CD1c-positive myeloid dendritic cell (primary cell): ENCODE results near the gene QRICH1.
"Not testable (repeated sequence)": the region's sequence is repeated elsewhere in the genome, so short reads cannot be mapped to it uniquely, and the experiment has no call there.

ENCODE experiments used
- DNase-seq: peaks from one replicate; pipeline ENCODE4 v3.0.0-alpha.2; 2016; ENCODE audit errors: extremely low spot score

The QRICH1 gene

GRCh38 chr3:49017971-49018706 is 75.7 kb downstream of the QRICH1 start, which contains the start of gene DALRD3:
Gene DALRD3 (minus strand): TSS chr3:49018580. CDS start chr3:49018564, 16 bp downstream.
- DNase-seq = peak; percentile 72

DNA sequence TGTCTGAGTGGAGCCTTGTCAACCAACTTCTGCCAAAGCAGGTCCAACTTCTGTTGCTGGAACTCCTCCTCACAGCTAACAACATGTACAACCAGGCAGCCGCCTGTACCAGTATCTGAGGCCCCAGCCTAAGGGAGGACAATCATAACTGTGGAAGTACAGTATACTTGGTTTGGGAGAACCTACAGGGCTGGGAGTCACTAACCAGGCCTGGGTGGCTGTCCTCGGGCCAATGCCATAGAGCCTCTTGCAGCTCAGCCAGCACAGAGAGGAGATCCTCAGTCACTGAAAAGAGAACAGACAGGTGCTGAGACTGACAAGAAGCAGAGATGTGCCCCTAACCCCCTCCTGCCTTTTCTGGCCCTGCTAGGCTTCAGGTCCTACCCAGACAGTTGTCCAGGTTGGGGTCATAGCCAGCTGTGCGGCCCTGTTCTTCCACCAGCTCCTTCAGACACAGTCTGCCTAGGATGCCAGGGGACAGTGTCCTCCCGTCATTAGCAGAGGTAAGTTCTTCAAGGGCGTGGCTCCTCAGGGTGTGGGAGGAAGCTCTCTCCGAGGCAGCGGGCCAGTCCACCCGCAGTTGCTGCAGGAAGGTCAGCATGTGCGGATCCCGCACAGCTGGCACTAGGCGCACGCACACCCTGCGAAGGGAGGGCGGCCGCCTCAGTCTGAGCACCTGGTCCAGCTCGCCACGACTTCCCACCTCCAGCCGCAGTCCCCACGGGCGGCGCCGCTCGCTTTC is 76.5 kb downstream of the QRICH1 start:
- DNase-seq = peak; percentile 31

- no peak for DNase-seq
Measured at GRCh38 chr3:49016414-49017228, 77.2 kb downstream of the QRICH1 start.

DNA sequence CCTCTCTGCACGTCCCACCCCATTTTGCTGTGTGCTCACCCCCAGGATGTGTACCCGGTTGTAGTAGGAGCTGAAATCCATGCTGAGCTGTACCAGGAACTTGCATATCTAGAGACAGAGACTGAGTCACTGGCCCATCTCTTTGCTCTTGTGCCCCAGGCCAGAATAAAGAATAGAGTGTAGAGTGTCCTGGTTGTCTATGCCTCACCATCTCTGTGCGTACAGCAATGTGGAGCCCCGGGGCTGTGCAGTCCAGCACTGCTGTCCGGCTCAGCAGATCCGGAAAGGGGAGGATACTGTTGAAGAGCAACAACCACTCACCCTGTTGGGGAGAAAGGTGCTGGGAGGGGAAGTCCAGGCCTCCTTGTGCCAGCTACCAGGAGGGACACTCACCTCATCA is 78.1 kb downstream of the QRICH1 start:
- no peak for DNase-seq

GRCh38 chr3:49015072-49015471 is 78.8 kb downstream of the QRICH1 start:
- no peak for DNase-seq

DNA sequence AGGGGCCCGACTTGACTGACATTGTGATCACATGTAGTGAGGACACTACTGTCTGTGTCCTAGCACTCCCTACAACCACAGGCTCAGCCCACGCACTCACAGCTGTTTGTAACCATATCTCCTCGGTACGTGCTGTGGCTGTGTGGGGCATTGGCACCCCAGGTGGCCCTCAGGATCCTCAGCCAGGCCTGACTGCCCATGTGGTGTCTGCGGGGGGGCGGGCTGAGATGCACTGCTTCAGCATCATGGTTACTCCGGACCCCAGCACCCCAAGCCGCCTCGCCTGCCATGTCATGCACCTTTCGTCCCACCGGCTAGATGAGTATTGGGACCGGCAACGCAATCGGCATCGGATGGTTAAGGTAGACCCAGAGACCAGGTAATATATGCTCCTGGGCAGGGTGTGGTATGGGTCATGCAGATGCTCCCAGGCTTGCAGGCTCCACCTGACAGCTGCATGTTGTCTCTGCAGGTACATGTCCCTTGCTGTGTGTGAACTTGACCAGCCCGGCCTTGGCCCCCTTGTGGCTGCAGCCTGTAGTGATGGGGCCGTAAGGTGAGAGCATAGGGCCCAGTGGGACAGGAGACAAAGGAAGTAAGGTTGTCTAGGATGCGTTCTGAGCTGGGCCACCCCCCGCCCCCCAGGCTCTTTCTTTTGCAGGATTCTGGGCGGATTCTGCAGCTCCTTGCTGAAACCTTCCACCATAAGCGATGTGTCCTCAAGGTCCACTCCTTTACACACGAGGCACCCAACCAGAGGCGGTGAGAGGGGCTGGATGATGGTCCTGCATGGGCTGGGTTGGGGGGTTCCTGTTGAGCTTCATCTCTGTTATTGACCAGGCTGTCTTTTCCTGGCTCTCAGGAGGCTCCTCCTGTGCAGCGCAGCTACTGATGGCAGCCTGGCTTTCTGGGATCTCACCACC is 79.9 kb downstream of the QRICH1 start:
- DNase-seq = peak; percentile 50

- DNase-seq = no peak
Measured at GRCh38 chr3:49013113-49013737, 80.6 kb downstream of the QRICH1 start.

DNA sequence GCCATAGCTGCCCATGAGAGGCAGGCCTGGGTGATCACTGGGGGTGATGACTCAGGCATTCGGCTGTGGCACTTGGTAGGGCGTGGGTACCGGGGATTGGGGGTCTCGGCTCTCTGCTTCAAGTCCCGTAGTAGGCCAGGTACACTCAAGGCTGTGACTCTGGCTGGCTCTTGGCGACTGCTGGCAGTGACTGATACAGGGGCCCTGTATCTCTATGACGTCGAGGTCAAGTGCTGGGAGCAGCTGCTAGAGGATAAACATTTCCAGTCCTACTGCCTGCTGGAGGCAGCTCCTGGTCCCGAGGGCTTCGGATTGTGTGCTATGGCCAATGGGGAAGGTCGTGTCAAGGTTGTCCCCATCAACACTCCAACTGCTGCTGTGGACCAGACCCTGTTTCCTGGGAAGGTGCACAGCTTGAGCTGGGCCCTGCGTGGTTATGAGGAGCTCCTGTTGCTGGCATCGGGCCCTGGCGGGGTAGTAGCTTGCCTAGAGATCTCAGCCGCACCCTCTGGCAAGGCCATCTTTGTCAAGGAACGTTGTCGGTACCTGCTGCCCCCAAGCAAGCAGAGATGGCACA is 81.3 kb downstream of the QRICH1 start:
- no peak for DNase-seq

GRCh38 chr3:49009396-49009795 is 84.5 kb downstream of the QRICH1 start:
- no peak for DNase-seq

- not testable (repeated sequence) for DNase-seq
Measured at GRCh38 chr3:49008627-49009026, 85.2 kb downstream of the QRICH1 start.

DNA sequence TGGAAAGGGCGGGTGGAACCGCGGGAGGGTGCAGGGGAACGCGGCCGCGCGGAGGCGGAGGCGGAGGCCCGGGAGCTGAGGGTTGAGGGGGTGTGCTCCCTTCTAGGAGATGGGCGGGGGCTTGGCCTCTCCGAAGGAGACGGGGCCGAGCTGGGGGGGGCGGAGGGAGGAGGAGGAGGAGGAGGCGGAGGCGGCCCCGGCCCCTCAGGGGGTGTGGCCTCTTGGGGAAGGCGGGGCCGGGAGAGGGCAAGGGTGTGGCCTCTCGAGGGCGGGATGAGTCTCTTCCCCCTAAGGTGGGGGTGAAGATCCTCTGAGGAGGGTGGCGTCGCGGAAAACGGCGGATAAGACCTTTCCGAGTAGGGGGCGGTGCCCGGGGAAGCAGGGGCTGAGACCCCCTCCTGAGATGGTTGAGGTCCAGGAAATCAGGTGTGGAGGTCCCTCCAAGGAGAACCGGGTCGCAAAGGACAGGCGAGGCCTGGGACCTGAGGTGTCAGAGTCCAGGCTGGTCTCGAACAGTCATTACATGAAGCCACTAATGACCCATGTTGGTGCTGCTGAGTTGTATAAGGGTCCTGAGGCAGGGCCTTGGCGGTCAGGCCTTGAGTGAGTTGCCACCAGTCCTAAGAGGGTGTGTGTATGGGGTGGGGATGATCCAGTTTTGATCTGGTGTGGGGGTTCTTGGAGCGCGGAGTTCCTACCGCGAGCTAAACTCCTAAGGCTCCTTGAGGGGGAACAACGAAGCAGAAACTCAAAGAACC is 85.9 kb downstream of the QRICH1 start:
- DNase-seq = peak; percentile 76

GRCh38 chr3:49007068-49007770 is 86.7 kb downstream of the QRICH1 start, which contains the start of gene WDR6:
Gene WDR6 (plus strand): TSS chr3:49007391. CDS start chr3:49007432, 41 bp downstream.
- peak; percentile 96 for DNase-seq

- no peak for DNase-seq
Measured at GRCh38 chr3:49006408-49007067, 87.3 kb downstream of the QRICH1 start.

GRCh38 chr3:49005998-49006397 is 87.9 kb downstream of the QRICH1 start:
- DNase-seq = no peak

- no peak for DNase-seq
Measured at GRCh38 chr3:49005303-49005680, 88.6 kb downstream of the QRICH1 start.

DNA sequence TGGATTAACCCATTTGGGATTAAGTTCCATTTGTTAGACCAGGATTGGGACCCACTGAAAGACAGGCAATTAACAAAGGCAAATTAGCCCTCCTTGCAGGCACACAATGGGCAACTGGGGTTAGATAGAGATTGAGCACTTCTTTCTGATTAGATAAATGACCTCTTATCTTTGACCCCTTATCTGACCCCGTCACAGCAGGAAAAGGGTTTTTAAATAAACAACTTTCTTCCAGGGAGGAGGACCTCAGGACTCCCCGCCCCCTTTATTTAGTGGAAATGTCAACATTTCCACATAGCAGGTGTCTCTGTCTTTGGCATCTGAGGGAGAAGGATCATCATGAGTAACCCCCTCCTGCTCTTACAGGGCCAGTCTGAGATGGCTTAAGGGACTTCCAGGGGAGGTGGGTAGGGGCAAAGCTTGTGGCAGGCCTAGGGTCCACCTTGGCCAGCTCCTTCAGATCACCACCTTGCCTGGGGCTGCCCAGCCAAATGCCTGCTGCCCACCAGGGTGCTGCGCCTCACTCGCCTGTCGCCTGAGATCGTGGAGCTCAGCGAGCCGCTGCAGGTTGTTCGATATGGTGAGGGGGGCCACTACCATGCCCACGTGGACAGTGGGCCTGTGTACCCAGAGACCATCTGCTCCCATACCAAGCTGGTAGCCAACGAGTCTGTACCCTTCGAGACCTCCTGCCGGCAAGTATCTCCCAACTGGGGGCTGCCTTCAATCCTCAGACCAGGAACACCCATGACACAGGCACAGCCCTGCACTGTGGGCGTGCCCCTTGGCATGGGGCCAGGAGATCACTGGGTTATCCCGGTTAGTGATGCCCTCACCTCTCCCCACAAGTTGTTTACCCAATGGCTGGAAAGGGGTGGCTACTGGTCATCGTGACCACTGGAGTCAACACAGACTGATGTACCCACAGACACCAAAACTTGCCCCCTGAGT is 89.2 kb downstream of the QRICH1 start:
- DNase-seq = no peak

DNA sequence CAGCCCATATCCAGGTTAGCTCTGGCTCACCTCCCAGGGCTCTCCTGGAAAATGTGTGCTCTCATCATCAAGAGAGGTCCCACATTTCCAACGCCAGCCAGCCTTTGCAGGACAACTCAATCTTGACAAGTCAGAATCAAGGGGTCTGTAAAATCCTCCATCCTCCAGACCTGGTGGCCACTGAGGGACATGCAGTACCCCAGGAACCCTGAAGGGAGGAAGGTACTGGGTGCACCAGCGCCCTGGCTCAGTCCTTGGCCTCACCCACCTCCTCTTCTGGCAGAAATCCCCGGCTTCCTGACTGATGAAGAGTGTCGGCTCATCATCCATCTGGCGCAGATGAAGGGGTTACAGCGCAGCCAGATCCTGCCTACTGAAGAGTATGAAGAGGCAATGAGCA is 92.7 kb downstream of the QRICH1 start:
- no peak for DNase-seq
